Lung (tissue), 12 donors: ENCODE data around the gene FRYL. TPM values are rescaled to one million over a fixed set of nuclear protein-coding genes. Genes with fewer than 3 reads are reported as not detected.
"Not testable (repeated sequence)": the region's sequence is repeated elsewhere in the genome, so short reads cannot be mapped to it uniquely, and the experiment has no call there.

Source experiments
- ATAC-seq: fragments of 200-7000 bp; cut with Tn5 transposase; one replicate; pipeline ENCODE4 v1.9.1; 2020; ENCODE audit warnings: moderate number of reproducible peaks; ENCODE audit not compliant: insufficient read depth, low FRiP score
- DNase-seq, 3 donors: peaks; one replicate each; pipeline ENCODE4 v3.0.0-alpha.2; 2013 to 2017
- H3K27ac ChIP-seq, 2 donors: one replicate each; pipeline ENCODE4 v1.5.1; 2013; ENCODE audit warnings: mild to moderate bottlenecking in 2 of 2, moderate library complexity in 2 of 2, control low read depth in 1 of 2, inconsistent platforms in 1 of 2, low read depth in 1 of 2, low read length in 1 of 2
- H3K27me3 ChIP-seq, 3 donors: one replicate each; pipeline ENCODE4 v1.5.1; 2013; ENCODE audit warnings: low read length in 2 of 3; ENCODE audit not compliant: control insufficient read depth in 3 of 3, insufficient read depth in 3 of 3
- H3K36me3 ChIP-seq, 4 donors: one replicate each; pipeline ENCODE4 v1.5.1; 2013; ENCODE audit warnings: low read length in 4 of 4, mild to moderate bottlenecking in 1 of 4, moderate library complexity in 1 of 4; ENCODE audit not compliant: control insufficient read depth in 4 of 4, insufficient read depth in 4 of 4
- H3K4me1 ChIP-seq, 5 donors: one replicate each; pipeline ENCODE4 v1.5.1; 2013; ENCODE audit warnings: low read length in 5 of 5, mild to moderate bottlenecking in 2 of 5, moderate library complexity in 1 of 5; ENCODE audit not compliant: control insufficient read depth in 5 of 5, insufficient read depth in 5 of 5
- H3K4me3 ChIP-seq: one replicate; pipeline ENCODE4 v1.5.1; 2013; ENCODE audit warnings: mild to moderate bottlenecking, control low read depth, moderate library complexity
- H3K9ac ChIP-seq, 2 donors: one replicate each; pipeline ENCODE4 v1.5.1; 2013; ENCODE audit warnings: low read length in 2 of 2, control low read depth in 1 of 2; ENCODE audit not compliant: insufficient read depth in 1 of 2
- H3K9me3 ChIP-seq, 4 donors: one replicate each; pipeline ENCODE4 v1.5.1; 2013; ENCODE audit warnings: low read length in 3 of 4, mild to moderate bottlenecking in 1 of 4, moderate library complexity in 1 of 4; ENCODE audit not compliant: control insufficient read depth in 4 of 4, insufficient read depth in 3 of 4
- CTCF ChIP-seq: IDR thresholded peaks from 2 replicates; pipeline ENCODE4 v1.5.1; 2012; ENCODE audit warnings: mild to moderate bottlenecking; ENCODE audit errors: control extremely low read depth, extremely low read depth
- WGBS, 2 donors: extraction: QIAGEN DNeasy Blood & Tissue Kit; methylation state at CpG; one replicate each; pipeline ENCODE4 v1.1.7; 2013; 5-methylcytosine and 5-hydroxymethylcytosine counted together
- polyA plus RNA-seq, 2 donors: library from polyadenylated mRNA; stranded (reverse); fragments of 200-250 nt; gene quantifications; one replicate each; pipeline ENCODE4 v1.2.1, GENCODE V29; 2013
- total RNA-seq, 2 donors: library from RNA; depleted of rRNA in 1 of 2; stranded (reverse); fragments of >200 nt in 1 of 2; gene quantifications; one replicate each; pipeline ENCODE4 v1.2.1, GENCODE V29; 2014 to 2021
- donor health status: control.
- donor health status: control.
- donor health status: Bipolar disorder and iron deficiency.
- donor health status: healthy.
- donor health status: DM: yes; HTN: yes; CAD: no.

Gene FRYL
- total and polyA plus RNA-seq, 4 donors = 12.6 to 188 (median 31.7) TPM

GRCh38 chr4:48766131-48766792, 13.8 kb downstream of the FRYL start:
- DNase-seq (no peak), ATAC-seq (no peak)
- TF ChIP-seq CTCF = no peak
- no peak overlapping the region for H3K9ac ChIP-seq
- peaks cover 0 to 5% (median 1%) of the 10 kb centered on the region in 4 donors for H3K36me3 ChIP-seq
- H3K4me3 ChIP-seq = no peak overlapping the region
- H3K27me3 ChIP-seq = no peaks in the 10 kb centered on the region
- WGBS, 2 donors = 83 to 88% methylated on average over 4 of the region's 4 CpGs
- no peak overlapping the region for H3K27ac ChIP-seq
- no peaks in the 10 kb centered on the region for H3K9me3 ChIP-seq
- H3K4me1 ChIP-seq = peaks cover 0 to 11% (median 0%) of the 10 kb centered on the region in 5 donors

GRCh38 chr4:48762408-48762807, 17.7 kb downstream of the FRYL start:
- DNase-seq = no peak
- no peak overlapping the region for H3K27ac ChIP-seq
- H3K9me3 ChIP-seq = no peaks in the 10 kb centered on the region
- no peak overlapping the region for H3K9ac ChIP-seq
- H3K4me1 ChIP-seq = peaks cover 0 to 11% (median 0%) of the 10 kb centered on the region in 5 donors
- H3K4me3 ChIP-seq = no peak overlapping the region
- no peaks in the 10 kb centered on the region for H3K27me3 ChIP-seq
- ATAC-seq = no peak
- TF ChIP-seq CTCF = no peak
- H3K36me3 ChIP-seq = peaks cover 0 to 5% (median 1%) of the 10 kb centered on the region in 4 donors

GRCh38 chr4:48761286-48761685, 18.8 kb downstream of the FRYL start:
- Histone ChIP-seq H3K4me3 (no peak overlapping the region), H3K9ac (no peak overlapping the region), H3K27ac (no peak overlapping the region), H3K9me3 (no peaks in the 10 kb centered on the region), H3K36me3 (peaks cover 0 to under 1% (median 0%) of the 10 kb centered on the region in 4 donors), H3K4me1 (peaks cover 0 to 8% (median 0%) of the 10 kb centered on the region in 5 donors), H3K27me3 (no peaks in the 10 kb centered on the region)
- DNase-seq (no peak), ATAC-seq (no peak)
- no peak for TF ChIP-seq CTCF
- 86% methylated on average over 3 of the region's 3 CpGs for WGBS, 2 donors

- ATAC-seq, H3K36me3 ChIP-seq, H3K27ac ChIP-seq, H3K4me1 ChIP-seq, DNase-seq, H3K4me3 ChIP-seq, H3K27me3 ChIP-seq, H3K9me3 ChIP-seq, H3K9ac ChIP-seq: not testable (repeated sequence)
- 94 to 96% methylated on average over 5 of the region's 5 CpGs for WGBS, 2 donors
These were observed 21.4 kb downstream of the FRYL start for GRCh38 chr4:48758703-48759102.
